GM12891 (cell line): Measurements from ENCODE around the gene MMS19.

Experiments used
- POLR2A ChIP-seq: IDR thresholded peaks from 2 replicates; pipeline ENCODE4 v1.6.1; 2011; ENCODE audit warnings: low read depth, low read length, control low read depth
- POLR2AphosphoS5 ChIP-seq: IDR thresholded peaks from 2 replicates; pipeline ENCODE4 v1.6.1; 2011; ENCODE audit warnings: low read depth, low read length, control low read depth
- SPI1 ChIP-seq: IDR thresholded peaks from 2 replicates; pipeline ENCODE4 v1.6.1; 2011; ENCODE audit warnings: low read depth, low read length, control low read depth
- TAF1 ChIP-seq: IDR thresholded peaks from 2 replicates; pipeline ENCODE4 v1.6.1; 2011; ENCODE audit warnings: low read depth, low read length, control low read depth

DNA sequence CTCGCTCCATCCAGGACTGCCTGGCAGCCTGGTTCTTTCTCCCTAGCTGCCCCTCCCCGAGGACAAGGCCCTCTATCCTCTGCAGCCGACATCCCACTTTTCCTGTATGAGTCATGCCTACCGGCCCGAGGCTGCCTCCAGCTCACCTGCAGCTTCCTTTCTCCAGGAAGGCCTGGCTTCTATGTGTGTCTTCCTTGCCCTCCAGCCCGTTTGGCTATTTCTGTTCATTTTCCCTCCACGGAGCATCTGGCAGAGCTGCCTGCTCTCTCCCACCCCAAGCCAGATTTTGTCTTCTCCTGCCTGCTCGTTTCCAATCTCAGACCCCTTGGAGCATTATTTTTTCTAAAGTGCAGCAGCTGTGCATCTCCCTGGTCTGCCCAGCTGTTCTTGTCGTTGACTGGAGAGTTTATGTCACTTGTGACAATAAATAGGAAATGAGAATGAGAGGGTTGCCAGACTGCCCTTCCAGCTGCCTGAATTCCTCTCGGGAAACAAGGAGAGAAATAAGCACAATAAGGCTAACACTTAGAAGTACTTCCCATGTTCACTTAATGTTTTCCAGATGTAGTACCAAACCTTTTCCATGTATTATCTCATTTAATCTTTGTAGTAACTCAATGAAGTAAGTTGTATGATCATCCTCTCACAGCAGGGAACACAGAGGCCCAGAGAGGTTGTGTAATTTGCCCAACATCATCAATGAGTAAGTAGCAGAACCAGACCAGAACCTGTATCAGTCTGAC lies 20.2 kb upstream of the MMS19 start:
- TF ChIP-seq POLR2A (no peak), POLR2AphosphoS5 (no peak), TAF1 (no peak), SPI1 (no peak)
